Osteoblast (primary cell): ENCODE measurements around the gene GNAQ. TPM values are rescaled to one million over a fixed set of nuclear protein-coding genes. Genes with fewer than 3 reads are reported as not detected.

Experiments used
- DNase-seq: peaks from one replicate; pipeline ENCODE4 v3.0.0; 2011; ENCODE audit warnings: low spot score, mixed read lengths; ENCODE audit not compliant: insufficient read length; ENCODE audit errors: missing footprints
- H2AFZ ChIP-seq: 2 replicates; pipeline ENCODE4 v1.6.0; 2011; ENCODE audit warnings: mild to moderate bottlenecking, low read length
- H3K27ac ChIP-seq: 2 replicates; pipeline ENCODE4 v1.5.1; 2011; ENCODE audit warnings: mild to moderate bottlenecking, low read depth, low read length, moderate library complexity
- H3K27me3 ChIP-seq: 2 replicates; pipeline ENCODE4 v1.6.0; 2012; ENCODE audit warnings: mild to moderate bottlenecking, control low read depth, inconsistent platforms, low read length, moderate library complexity; ENCODE audit not compliant: insufficient read depth
- H3K36me3 ChIP-seq: 2 replicates; pipeline ENCODE4 v1.5.1; 2011; ENCODE audit warnings: mild to moderate bottlenecking, low read length, control low read depth, moderate library complexity; ENCODE audit not compliant: insufficient read depth
- H3K4me1 ChIP-seq: 2 replicates; pipeline ENCODE4 v1.5.1; 2011; ENCODE audit warnings: mild to moderate bottlenecking, low read length, control low read depth, moderate library complexity; ENCODE audit not compliant: insufficient read depth
- H3K4me2 ChIP-seq: 2 replicates; pipeline ENCODE4 v1.6.0; 2011; ENCODE audit warnings: mild to moderate bottlenecking, low read length; ENCODE audit not compliant: insufficient read depth
- H3K4me3 ChIP-seq: fragments of 200-600 bp; sonication (generic); 3 replicates; pipeline ENCODE4 v1.5.1; 2012; ENCODE audit warnings: mild to moderate bottlenecking, low read length, inconsistent platforms; ENCODE audit not compliant: insufficient read depth
- H3K79me2 ChIP-seq: 2 replicates; pipeline ENCODE4 v1.6.0; 2012; ENCODE audit warnings: mild to moderate bottlenecking, low read length, control low read depth, inconsistent platforms; ENCODE audit not compliant: insufficient read depth
- H3K9me3 ChIP-seq: 2 replicates; pipeline ENCODE4 v1.5.1; 2011; ENCODE audit warnings: low read depth, low read length, control low read depth
- H4K20me1 ChIP-seq: 2 replicates; pipeline ENCODE4 v1.6.0; 2012; ENCODE audit warnings: mild to moderate bottlenecking, low read length, control low read depth; ENCODE audit not compliant: insufficient read depth
- total RNA-seq: library from RNA; depleted of rRNA; stranded (reverse); fragments of >200 nt; gene quantifications from 2 replicates; pipeline ENCODE4 v1.2.3, GENCODE V29; 2012
- TF ChIP-seq, protein P1 (sequence below): IDR thresholded peaks from 2 replicates; pipeline ENCODE4 v1.5.1; 2011; ENCODE audit warnings: mild to moderate bottlenecking, low read depth, low read length, moderate library complexity; ENCODE audit errors: extremely low read depth

Gene GNAQ
- total RNA-seq, 1 donor, result 64.8 TPM

DNA sequence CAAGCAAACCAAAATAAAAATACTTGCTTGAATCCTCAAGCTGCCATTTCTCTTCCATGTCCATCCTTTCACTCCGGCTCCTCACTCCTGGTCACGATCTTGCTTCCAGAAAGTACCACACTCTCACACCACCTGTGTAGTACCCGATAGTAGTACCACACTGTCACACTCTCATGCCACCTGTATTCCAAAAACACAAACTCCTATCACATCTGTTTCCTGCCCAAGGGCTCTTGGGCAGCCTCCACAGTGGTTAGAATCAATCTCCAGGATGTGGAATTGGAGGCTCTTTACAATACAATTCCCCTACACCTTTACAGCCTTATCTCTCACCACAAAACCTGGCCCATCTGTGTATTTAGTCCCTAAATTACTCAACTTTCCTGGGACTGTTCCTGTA is 130.6 kb downstream of the GNAQ start:
- Histone ChIP-seq H3K27me3 (no peaks in the 10 kb centered on the region), H3K79me2 (peaks cover 14% of the 10 kb centered on the region)
- DNase-seq, result no peak

DNA sequence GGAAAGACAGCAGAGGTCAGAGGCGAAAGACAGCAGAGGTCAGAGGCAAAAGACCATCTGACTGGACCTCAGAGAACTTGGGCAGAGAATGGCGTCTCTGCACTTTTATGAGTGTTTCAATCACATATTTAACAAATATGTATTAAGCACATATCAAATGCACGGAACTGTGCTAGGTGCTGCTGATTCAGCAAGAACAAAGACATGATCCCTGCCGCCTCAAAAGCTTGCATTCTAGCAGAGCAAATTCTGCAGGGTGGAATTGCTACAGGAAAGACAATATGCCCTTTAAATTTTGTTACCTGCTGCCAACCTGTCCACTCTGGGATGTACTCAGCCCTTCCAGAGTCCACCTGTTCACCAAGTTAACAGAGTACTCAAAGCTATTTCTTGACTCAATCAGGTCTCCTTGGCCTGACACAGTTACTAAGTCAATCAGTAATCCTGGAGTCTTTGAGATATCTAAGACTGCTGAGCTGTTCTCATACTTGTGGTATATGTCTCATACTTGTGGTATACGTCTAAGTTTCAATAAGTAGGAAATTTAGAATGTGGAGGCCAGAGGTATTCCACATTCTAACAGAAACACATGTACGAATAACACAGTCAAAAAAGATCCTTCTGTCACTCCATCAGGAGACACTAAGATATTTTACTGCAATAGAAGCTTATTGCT is 131.8 kb downstream of the GNAQ start:
- H3K36me3 ChIP-seq, result no peaks in the 10 kb centered on the region
- H2AFZ ChIP-seq, result no peak overlapping the region
- DNase-seq, result peak; percentile 58
- H3K79me2 ChIP-seq, result peaks cover 20% of the 10 kb centered on the region
- no peak overlapping the region for H3K27ac ChIP-seq
- H3K27me3 ChIP-seq, result no peaks in the 10 kb centered on the region
- peaks cover 22% of the 10 kb centered on the region for H3K4me1 ChIP-seq
- TF ChIP-seq, protein P1, sequence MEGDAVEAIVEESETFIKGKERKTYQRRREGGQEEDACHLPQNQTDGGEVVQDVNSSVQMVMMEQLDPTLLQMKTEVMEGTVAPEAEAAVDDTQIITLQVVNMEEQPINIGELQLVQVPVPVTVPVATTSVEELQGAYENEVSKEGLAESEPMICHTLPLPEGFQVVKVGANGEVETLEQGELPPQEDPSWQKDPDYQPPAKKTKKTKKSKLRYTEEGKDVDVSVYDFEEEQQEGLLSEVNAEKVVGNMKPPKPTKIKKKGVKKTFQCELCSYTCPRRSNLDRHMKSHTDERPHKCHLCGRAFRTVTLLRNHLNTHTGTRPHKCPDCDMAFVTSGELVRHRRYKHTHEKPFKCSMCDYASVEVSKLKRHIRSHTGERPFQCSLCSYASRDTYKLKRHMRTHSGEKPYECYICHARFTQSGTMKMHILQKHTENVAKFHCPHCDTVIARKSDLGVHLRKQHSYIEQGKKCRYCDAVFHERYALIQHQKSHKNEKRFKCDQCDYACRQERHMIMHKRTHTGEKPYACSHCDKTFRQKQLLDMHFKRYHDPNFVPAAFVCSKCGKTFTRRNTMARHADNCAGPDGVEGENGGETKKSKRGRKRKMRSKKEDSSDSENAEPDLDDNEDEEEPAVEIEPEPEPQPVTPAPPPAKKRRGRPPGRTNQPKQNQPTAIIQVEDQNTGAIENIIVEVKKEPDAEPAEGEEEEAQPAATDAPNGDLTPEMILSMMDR, result no peak
- H3K4me3 ChIP-seq, result no peak overlapping the region
- H4K20me1 ChIP-seq, result peaks cover 20% of the 10 kb centered on the region
- H3K9me3 ChIP-seq, result no peaks in the 10 kb centered on the region
- no peak overlapping the region for H3K4me2 ChIP-seq

More for the DNA sequence above, 130.6 kb downstream of the GNAQ start:
- Histone ChIP-seq H3K9me3 (no peaks in the 10 kb centered on the region), H3K4me3 (no peak overlapping the region), H3K4me2 (no peak overlapping the region), H3K27ac (no peak overlapping the region), H3K4me1 (peaks cover 22% of the 10 kb centered on the region), H2AFZ (no peak overlapping the region), H4K20me1 (peaks cover 20% of the 10 kb centered on the region), H3K36me3 (no peaks in the 10 kb centered on the region)
- TF ChIP-seq, protein P1, result no peak

DNA sequence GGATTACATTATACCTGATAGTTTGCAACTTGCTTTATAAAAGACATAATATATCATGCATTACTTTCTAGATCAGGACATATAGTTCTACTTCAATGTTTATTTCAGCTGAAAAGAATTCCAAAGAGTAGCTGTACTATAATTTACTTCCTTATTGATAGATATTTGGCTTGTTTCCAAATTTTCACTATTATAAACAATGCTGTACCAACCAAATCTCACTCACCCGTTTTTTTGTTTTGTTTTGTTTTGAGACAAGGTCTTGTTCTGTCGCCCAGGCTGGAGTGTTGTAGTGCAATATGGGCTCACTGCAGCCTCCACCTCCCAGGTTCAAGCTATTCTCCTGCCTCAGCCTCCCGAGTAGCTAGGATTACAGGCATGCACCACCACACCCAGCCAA is 132.7 kb downstream of the GNAQ start:
- no peak overlapping the region for H2AFZ ChIP-seq
- H3K27ac ChIP-seq, result no peak overlapping the region
- H3K79me2 ChIP-seq, result peaks cover 20% of the 10 kb centered on the region
- DNase-seq, result no peak
- peaks cover 20% of the 10 kb centered on the region for H4K20me1 ChIP-seq
- H3K36me3 ChIP-seq, result no peaks in the 10 kb centered on the region
- no peak overlapping the region for H3K4me2 ChIP-seq
- H3K27me3 ChIP-seq, result no peaks in the 10 kb centered on the region
- peaks cover 22% of the 10 kb centered on the region for H3K4me1 ChIP-seq
- H3K4me3 ChIP-seq, result no peak overlapping the region
- H3K9me3 ChIP-seq, result no peaks in the 10 kb centered on the region
- TF ChIP-seq, protein P1, result no peak

DNA sequence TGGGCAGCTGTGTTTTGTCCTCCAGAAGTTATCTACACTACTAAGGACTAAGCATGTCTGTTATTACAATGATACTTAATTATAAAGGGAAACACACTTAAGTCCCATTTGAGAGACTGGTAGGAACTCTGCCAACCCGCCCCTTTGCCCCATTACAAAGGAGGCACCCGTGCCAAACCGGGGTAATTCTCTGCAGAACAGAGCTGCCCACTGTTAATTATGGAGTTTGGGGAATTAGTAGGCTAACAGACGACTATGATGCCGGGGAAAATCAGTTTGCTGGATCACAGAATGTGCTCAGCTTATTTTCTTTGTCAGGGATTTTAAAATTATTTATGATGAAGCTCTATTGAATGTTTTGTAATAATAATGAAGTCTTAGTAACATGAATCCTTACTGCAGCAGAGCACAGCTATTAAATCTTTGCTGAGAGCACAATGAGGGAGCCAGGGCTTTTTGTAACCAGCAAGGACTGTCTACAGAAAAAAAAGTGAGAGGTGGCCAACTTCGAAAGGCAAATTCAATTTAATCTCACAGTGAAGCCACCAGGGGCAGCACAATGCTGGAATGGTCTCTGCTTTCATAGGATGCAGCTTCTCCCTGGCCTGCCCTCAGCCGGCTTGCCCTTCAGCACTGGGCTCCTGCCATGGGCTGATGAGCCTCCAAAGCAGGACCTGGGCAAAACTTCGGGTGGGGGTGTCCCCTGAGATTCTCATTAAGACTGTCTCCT is 134.5 kb downstream of the GNAQ start:
- Histone ChIP-seq H3K4me3 (no peak overlapping the region), H3K36me3 (no peaks in the 10 kb centered on the region), H3K27ac (no peak overlapping the region), H2AFZ (no peak overlapping the region), H3K27me3 (no peaks in the 10 kb centered on the region), H3K4me1 (peaks cover 18% of the 10 kb centered on the region), H3K79me2 (peaks cover 23% of the 10 kb centered on the region), H4K20me1 (peaks cover 22% of the 10 kb centered on the region), H3K4me2 (peak overlapping the region; percentile 3), H3K9me3 (no peaks in the 10 kb centered on the region)
- TF ChIP-seq, protein P1, result peak; percentile 38
- no peak for DNase-seq
